ENCODE data around the gene KIAA0930. TPM values are rescaled to one million over a fixed set of nuclear protein-coding genes. Genes with fewer than 3 reads are reported as not detected.

KIAA0930 gene
- 10 to 100 TPM; 29.4 to 45.3 (median 35.1) TPM for total RNA-seq

- H3K27ac ChIP-seq = peak within 1 kb of the TSS; percentile 70 to 71
- peak; percentile 68 to 82 for DNase-seq (ENCODE audit: low spot score in 2 of 2)
- TF ChIP-seq CTCF (IDR thresholded peaks at IDR 0.05) = no peak
- TF ChIP-seq POLR2AphosphoS5 (IDR thresholded peaks at IDR 0.05) = no peak
- TF ChIP-seq POLR2A (IDR thresholded peaks at IDR 0.05) = no peak
These were observed at the start of gene KIAA0930 for GRCh38 chr22:45240810-45241631. Gene KIAA0930 (minus strand): TSS chr22:45240894. CDS start chr22:45240703, 191 bp downstream.

GRCh38 chr22:45286854-45287551 lies 46.3 kb upstream of the KIAA0930 start:
- no peaks in the 10 kb centered on the region for H3K36me3 ChIP-seq
- intact Hi-C loops (cut with DNase I; ENCODE audit: low total_unique reads) = no loop called here
- H3K4me3 ChIP-seq = no peak overlapping the region
- no peaks in the 10 kb centered on the region for H3K9me3 ChIP-seq
- H3K27ac ChIP-seq = no peak overlapping the region
- no peak for DNase-seq (ENCODE audit: low spot score in 2 of 2)
- H3K27me3 ChIP-seq = no peaks in the 10 kb centered on the region
- no peaks in the 10 kb centered on the region for H3K4me1 ChIP-seq
- TF ChIP-seq POLR2A (IDR thresholded peaks at IDR 0.05) (no peak), POLR2AphosphoS5 (IDR thresholded peaks at IDR 0.05) (no peak), CTCF (IDR thresholded peaks at IDR 0.05) (no peak)

More at GRCh38 chr22:45240810-45241631, at the start of gene KIAA0930:
- Histone ChIP-seq H3K4me3 (peak within 1 kb of the TSS; percentile 69 to 85 (median 74)), H3K4me1 (no peaks in the 10 kb centered on the region), H3K27me3 (no peaks in the 10 kb centered on the region), H3K36me3 (no peaks in the 10 kb centered on the region), H3K9me3 (no peaks in the 10 kb centered on the region)
- intact Hi-C loops (cut with DNase I; ENCODE audit: low total_unique reads) = no loop called here

DNA sequence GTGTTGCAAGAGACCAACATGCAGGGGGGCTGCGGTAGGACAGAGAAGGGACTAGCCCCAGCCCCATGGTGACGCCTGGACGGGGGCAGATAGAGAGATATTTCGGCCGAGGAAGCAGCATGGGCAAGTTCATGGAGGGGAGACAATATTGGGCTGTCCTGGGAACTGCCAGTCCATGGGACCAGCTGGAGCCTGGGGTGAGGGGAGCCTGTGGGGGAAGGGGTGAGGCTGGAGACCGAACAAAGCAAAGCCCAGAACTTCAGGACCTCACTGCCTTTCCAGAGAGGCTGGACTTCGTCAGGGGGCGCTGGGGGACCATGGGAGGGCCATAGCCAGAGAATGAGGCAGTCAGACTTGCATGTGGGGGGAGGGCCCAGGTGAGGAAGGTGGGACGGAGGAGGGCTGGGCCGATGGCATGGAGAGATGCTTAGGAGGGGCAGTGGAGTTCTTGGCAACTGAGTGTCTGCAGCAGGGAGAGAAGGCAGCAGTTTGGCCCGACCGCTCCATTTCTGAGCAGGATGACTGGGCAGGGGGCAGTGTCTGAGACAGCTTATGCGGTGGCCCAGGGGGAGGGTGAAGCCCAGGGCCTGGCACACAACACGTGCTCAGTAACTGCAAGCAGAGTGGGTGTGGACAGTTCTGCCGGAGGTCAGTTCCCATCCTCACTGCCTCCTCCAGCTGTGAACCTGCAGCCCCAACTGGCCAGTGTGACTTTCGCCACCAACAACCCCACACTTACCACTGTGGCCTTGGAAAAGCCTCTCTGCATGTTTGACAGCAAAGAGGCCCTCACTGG lies 44.8 kb upstream of the KIAA0930 start:
- Histone ChIP-seq H3K27ac (no peak overlapping the region), H3K9me3 (no peaks in the 10 kb centered on the region), H3K27me3 (no peaks in the 10 kb centered on the region), H3K4me1 (no peaks in the 10 kb centered on the region), H3K4me3 (peak overlapping the region; percentile 26 to 61 (median 27)), H3K36me3 (no peaks in the 10 kb centered on the region)
- no peak for TF ChIP-seq CTCF (IDR thresholded peaks at IDR 0.05)
- no peak for TF ChIP-seq POLR2AphosphoS5 (IDR thresholded peaks at IDR 0.05)
- TF ChIP-seq POLR2A (IDR thresholded peaks at IDR 0.05) = no peak
- intact Hi-C loops (cut with DNase I; ENCODE audit: low total_unique reads) = no loop called here
- DNase-seq (ENCODE audit: low spot score in 2 of 2) = no peak

- no peaks in the 10 kb centered on the region for H3K9me3 ChIP-seq
- TF ChIP-seq POLR2A (IDR thresholded peaks at IDR 0.05) (no peak), POLR2AphosphoS5 (IDR thresholded peaks at IDR 0.05) (no peak), CTCF (IDR thresholded peaks at IDR 0.05) (no peak)
- H3K27ac ChIP-seq = no peak within 1 kb of the TSS
- DNase-seq (ENCODE audit: low spot score in 2 of 2) = no peak
- intact Hi-C loops (cut with DNase I; ENCODE audit: low total_unique reads) = no loop called here
- no peaks in the 10 kb centered on the region for H3K4me1 ChIP-seq
- H3K27me3 ChIP-seq = no peaks in the 10 kb centered on the region
- H3K36me3 ChIP-seq = no peaks in the 10 kb centered on the region
- H3K4me3 ChIP-seq = peak within 1 kb of the TSS; percentile 26 to 61 (median 27)
These were observed 44.1 kb upstream of the KIAA0930 start, which contains the start of gene UPK3A for GRCh38 chr22:45284705-45285262. Gene UPK3A (plus strand): TSS chr22:45284949. CDS start chr22:45285014, 65 bp downstream.

All from breast epithelium (tissue), 4 donors.